ENCODE results near the gene ITGB4.

ITGB4 gene

GRCh38 chr17:75698659-75699058 lies 22.6 kb upstream of the ITGB4 start:
- DNase-seq, result no peak

GRCh38 chr17:75701288-75701687 lies 20.0 kb upstream of the ITGB4 start:
- no peak for DNase-seq

DNA sequence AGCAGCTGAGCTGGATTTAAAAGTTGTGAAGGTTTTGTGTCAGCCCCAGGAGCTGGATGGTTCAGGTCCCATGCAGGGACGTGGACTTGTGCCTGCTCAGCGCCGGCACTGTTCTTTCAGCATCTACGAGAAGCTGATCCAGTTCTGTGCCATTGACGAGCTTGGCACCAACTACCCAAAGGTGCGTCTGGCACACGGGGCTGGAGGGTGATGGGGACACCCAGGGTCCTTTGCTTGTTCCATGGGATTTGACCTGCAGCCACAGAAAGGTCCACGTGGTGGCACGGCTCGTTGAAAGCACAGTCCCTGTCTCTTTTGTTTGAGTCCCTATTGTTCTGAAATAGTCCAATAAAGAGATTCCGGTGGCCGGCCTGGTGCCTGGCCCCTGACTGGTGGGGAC lies 18.1 kb upstream of the ITGB4 start:
- DNase-seq, result no peak

GRCh38 chr17:75703591-75703990 lies 17.7 kb upstream of the ITGB4 start:
- no peak for DNase-seq

DNA sequence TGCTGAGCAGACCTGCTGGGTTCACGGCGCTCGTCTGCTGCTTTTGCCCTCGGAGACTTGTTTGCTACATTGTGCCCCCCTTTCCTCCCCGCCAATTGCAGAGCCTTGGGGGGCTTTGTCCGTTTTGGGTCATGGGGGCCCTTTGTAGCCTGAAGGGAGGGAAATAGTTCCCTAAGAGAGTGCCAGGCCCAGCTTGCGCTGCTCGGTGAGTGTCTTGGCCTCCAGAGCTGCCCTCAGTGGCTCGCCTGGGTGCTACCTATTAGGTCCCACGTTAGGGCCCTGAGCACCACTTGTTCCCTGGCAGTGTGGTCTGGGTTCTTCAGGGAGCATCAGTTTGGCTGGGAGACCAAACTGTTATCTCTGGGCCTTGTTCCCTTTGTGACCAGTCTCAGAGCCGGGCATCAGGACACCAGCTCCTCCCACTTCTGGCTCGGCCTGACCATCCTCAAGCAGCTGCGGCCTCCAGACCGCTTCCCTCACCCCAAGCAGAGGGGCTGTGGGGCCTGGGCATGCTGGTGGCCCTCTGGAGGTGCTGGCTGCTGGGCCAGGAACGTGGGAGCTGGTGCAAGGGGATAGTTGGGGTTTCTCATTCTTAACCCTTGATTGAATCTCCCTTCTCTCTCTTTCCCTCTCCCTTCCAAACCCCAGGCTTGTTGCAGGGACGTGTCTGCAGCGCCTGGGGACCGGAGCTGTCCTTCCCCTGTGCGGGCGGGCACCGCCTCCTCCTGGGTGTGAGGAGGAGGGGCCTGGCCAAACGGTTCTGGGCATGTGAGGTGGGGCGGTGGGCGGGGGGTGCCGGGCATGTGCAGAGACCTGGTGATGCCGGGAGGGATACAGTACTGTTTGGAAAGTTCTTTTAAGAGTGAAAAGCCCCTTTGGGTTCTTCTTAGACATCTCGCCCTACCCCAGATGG lies 16.0 kb upstream of the ITGB4 start:
- DNase-seq, result no peak

DNA sequence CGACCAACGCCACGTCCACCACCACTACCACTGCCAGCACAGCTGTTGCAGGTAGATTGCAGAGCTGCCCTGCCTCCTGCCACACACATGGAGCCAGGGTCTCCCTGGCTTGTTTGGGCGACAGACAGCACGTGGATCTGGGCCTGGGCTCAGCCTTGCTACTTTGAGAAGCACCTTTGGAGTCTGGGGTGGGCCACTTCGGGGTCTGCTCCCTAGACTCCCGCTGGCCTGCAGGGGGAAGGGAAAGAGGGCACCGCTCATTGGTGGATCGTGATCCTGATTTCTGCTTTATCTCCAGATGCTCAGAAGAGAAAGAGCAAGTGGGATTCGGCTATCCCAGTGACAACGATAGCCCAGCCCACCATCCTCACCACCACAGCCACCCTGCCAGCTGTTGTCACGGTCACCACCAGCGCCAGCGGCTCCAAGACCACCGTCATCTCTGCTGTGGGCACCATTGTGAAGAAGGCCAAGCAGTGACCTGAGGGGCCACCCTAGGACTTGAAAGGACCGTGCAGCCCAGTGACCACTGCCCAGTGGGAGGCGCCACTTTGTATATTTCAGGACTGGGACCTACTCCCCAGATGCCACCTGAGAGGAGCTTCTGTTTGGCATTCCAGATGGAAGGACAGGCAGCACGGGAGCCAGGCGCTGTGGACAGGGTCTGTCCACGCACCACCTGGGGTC lies 15.1 kb upstream of the ITGB4 start:
- no peak for DNase-seq

DNA sequence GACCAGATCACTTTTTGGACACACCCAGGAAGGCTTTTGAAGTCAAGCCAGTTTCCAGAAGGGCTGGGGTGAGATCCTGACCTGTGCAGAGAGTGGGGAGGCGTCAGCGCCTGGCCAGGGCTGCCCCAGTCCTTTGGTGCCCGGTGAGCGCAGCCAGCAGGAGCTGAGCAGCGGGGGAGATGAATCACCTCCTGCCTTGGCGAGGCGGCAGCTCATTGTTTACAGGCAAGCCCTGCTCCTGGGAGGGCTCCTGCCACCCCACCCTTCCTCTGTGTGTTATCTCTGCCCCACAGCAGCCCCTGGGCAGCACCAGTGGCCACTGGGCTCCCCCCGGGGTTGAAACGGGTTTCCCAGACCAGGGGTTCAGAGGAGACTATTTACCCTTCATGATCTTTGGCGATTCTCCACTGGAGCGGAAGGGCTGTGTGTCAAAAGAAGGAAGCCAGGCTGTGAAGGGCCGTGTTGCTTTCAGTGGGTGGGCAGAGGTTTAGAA lies 14.1 kb upstream of the ITGB4 start:
- DNase-seq, result no peak

DNA sequence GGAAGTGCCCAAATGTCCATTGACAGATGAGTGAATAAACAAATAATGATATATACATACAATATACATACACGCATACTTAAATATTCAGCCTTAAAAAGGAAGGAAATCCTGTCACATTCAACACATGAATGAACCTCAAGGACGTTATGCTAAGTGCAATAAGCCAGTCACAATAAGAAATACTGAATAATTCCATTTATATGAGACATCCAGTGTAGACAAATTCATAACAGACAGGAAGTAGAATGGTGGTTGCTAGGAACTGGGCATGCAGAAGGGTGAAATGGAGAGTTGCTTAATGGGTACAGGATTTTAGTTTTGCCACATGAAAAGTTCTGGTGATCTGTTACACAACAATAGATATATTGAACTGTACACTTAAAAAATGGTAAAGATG lies 8.8 kb upstream of the ITGB4 start:
- no peak for DNase-seq

DNA sequence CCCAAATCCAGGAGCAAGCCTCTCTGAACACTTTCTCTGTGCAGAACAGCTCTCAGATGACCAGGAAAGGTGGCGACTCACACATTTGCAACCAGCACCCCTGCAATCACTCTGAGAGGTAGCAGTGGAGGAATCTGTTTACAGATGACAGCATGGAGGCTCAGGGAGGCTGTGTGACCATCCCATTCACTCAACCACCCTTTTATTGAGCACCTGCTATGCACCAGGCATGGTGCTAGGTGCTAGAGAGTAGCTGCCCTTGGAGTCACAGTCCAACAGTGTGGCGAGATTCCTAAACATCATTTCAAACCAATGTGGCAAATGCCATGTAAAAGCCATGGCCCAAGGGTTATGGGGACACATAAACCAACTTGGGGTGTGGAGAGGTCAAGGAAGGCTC lies 1.5 kb upstream of the ITGB4 start:
- no peak for DNase-seq

GRCh38 chr17:75721463-75722011 lies 278 bp downstream of the ITGB4 start:
- no peak for DNase-seq

- no peak for DNase-seq
Measured at GRCh38 chr17:75722076-75722475, 817 bp downstream of the ITGB4 start.

- DNase-seq, result no peak
Measured at GRCh38 chr17:75722542-75723095, 1.4 kb downstream of the ITGB4 start.

DNA sequence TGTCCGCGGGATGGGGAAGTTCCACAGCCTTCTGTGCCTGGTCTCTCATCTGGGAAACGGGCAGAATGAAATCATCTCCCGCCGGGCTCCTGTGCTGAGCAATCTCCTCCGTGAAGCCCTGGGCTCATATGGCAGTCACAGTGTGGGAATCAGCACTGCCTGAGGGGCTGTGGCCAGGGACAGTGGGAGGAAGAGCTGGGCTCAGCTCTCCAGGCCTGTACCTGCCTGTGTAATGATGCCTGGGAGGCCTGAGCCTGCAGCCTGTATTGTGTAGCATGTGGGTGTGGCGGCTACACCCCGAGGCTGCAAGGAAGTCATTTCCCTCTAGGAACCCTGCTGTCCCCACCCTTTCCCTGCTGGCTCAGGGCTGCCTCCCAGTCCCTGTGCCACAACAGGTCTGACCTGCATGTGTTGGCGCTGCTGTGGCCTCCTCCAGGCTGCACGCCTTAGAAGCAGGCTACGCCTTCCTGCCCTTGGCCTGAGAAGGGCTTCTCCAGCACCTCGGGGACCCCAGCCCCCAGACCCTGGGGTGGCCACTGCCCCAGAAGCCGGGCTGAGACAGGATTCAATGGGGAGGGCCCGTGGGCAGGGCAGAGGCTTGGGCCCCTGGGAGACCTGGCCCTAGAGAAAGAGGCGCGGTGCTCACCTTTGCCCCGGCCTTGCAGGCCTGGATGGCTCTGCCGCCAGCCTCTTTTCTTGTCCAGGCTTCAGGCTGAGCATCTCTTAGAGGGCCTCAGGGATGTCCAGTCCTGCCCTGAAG lies 2.1 kb downstream of the ITGB4 start:
- DNase-seq, result no peak

- DNase-seq, result no peak
Measured at GRCh38 chr17:75724016-75725003, 3.1 kb downstream of the ITGB4 start.

GRCh38 chr17:75725504-75725903 lies 4.2 kb downstream of the ITGB4 start:
- DNase-seq, result no peak

GRCh38 chr17:75727391-75727790 lies 6.1 kb downstream of the ITGB4 start:
- no peak for DNase-seq

DNA sequence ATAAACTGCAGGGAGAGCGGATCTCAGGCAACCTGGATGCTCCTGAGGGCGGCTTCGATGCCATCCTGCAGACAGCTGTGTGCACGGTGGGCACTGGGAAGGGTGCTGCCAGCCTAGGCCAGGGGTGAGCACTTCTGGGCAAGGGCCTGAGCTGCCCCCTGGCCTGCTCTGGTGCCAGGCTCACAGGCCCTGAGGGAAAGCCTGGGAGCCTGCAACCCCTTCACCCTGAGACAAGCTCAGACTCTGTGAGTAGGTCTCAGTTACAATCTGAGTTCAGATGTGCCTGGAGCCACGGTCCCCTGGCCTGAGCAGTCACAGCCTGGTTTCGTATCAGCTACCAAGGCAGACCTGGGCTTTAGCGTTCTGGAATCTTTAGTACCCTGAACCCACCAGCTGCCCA lies 8.1 kb downstream of the ITGB4 start:
- no peak for DNase-seq

- DNase-seq, result no peak
Measured at GRCh38 chr17:75730065-75730464, 8.8 kb downstream of the ITGB4 start.

- no peak for DNase-seq
Measured at GRCh38 chr17:75731086-75731715, 9.9 kb downstream of the ITGB4 start.

GRCh38 chr17:75731716-75732498 lies 10.6 kb downstream of the ITGB4 start:
- no peak for DNase-seq
